Renal cortex interstitium (tissue), 11 donors: Measurements from ENCODE around the gene DUOX1. TPM values are rescaled to one million over a fixed set of nuclear protein-coding genes. Genes with fewer than 3 reads are reported as not detected.

Source experiments
- DNase-seq, 11 donors: peaks; one replicate each; pipeline ENCODE4 v3.0.0-alpha.2; 2013; ENCODE audit warnings: low read depth in 9 of 11, low spot score in 4 of 11; ENCODE audit errors: extremely low read depth in 1 of 11
- polyA plus RNA-seq, 3 donors: library from polyadenylated mRNA; unstranded; fragments of 120-200 nt; gene quantifications; one replicate each; pipeline ENCODE4 v1.2.1, GENCODE V29; 2013; ENCODE audit not compliant: insufficient read length in 3 of 3

DUOX1 gene
- polyA plus RNA-seq, 3 donors: 3.2 to 5.1 (median 3.8) TPM

GRCh38 chr15:45161666-45162065 is 31.9 kb downstream of the DUOX1 start:
- no peak for DNase-seq

- peak in 9 of 11 donors; percentile 49 to 76 (median 66) for DNase-seq
Measured at GRCh38 chr15:45162771-45163507, 33.1 kb downstream of the DUOX1 start.

GRCh38 chr15:45163508-45163856 is 33.7 kb downstream of the DUOX1 start:
- DNase-seq: no peak

GRCh38 chr15:45164914-45165313 is 35.1 kb downstream of the DUOX1 start:
- DNase-seq: no peak

- no peak for DNase-seq
Measured at GRCh38 chr15:45165536-45165935, 35.7 kb downstream of the DUOX1 start.

- DNase-seq: peak; percentile 67 to 81 (median 72)
Measured at GRCh38 chr15:45166834-45167630, 37.2 kb downstream of the DUOX1 start.

- DNase-seq: no peak
Measured at GRCh38 chr15:45167631-45168205, 37.9 kb downstream of the DUOX1 start.

- no peak for DNase-seq
Measured at GRCh38 chr15:45168286-45168685, 38.5 kb downstream of the DUOX1 start.

- no peak for DNase-seq
Measured at GRCh38 chr15:45168751-45169551, 39.2 kb downstream of the DUOX1 start.

- no peak for DNase-seq
Measured at GRCh38 chr15:45169608-45170480, 40.0 kb downstream of the DUOX1 start.

GRCh38 chr15:45171912-45172311 is 42.1 kb downstream of the DUOX1 start:
- DNase-seq: no peak

- no peak for DNase-seq
Measured at GRCh38 chr15:45174069-45174468, 44.3 kb downstream of the DUOX1 start.

- DNase-seq: no peak
Measured at GRCh38 chr15:45174577-45174976, 44.8 kb downstream of the DUOX1 start.

GRCh38 chr15:45177285-45177684 is 47.5 kb downstream of the DUOX1 start:
- DNase-seq: no peak

- no peak for DNase-seq
Measured at GRCh38 chr15:45179221-45179985, 49.6 kb downstream of the DUOX1 start.

GRCh38 chr15:45180201-45180600 is 50.4 kb downstream of the DUOX1 start:
- no peak for DNase-seq

GRCh38 chr15:45180648-45181436 is 51.0 kb downstream of the DUOX1 start:
- no peak for DNase-seq
